Heart left ventricle (tissue), 16 donors: ENCODE results near the gene MRPL38. TPM values are rescaled to one million over a fixed set of nuclear protein-coding genes. Genes with fewer than 3 reads are reported as not detected.

Experiments used
- ATAC-seq, 4 donors: fragments of 200-7000 bp; cut with Tn5 transposase; one replicate each; pipeline ENCODE4 v1.9.1; 2020 to 2022; ENCODE audit warnings: moderate library complexity in 4 of 4, mild to moderate bottlenecking in 3 of 4, moderate number of reproducible peaks in 1 of 4
- DNase-seq, 5 donors: peaks; one replicate each; pipeline ENCODE4 v3.0.0-alpha.2; 2020
- H3K27ac ChIP-seq, 12 donors: fragments of 200-600 bp; sonication (generic) in 4 of 12; one replicate each; pipeline versions ENCODE4 v1.5.0 to v1.8.0; 2016 to 2022; ENCODE audit warnings: mild to moderate bottlenecking in 2 of 12
- H3K27me3 ChIP-seq, 9 donors: fragments of 200-600 bp; sonication (generic) in 2 of 9; one replicate each; pipeline versions ENCODE4 v1.5.1 to v1.8.0; 2016 to 2022; ENCODE audit warnings: mild to moderate bottlenecking in 3 of 9
- H3K36me3 ChIP-seq, 9 donors: fragments of 200-600 bp; sonication (generic) in 2 of 9; one replicate each; pipeline versions ENCODE4 v1.5.0 to v1.8.0; 2018 to 2022; ENCODE audit warnings: mild to moderate bottlenecking in 2 of 9
- H3K4me1 ChIP-seq, 12 donors: fragments of 200-600 bp; sonication (generic) in 4 of 12; one replicate each; pipeline versions ENCODE4 v1.5.0 to v1.8.0; 2016 to 2022; ENCODE audit warnings: mild to moderate bottlenecking in 3 of 12
- H3K4me3 ChIP-seq, 12 donors: fragments of 200-600 bp; sonication (generic) in 4 of 12; one replicate each; pipeline versions ENCODE4 v1.5.0 to v1.8.0; 2017 to 2022; ENCODE audit warnings: mild to moderate bottlenecking in 9 of 12, moderate library complexity in 4 of 12
- H3K9me3 ChIP-seq, 12 donors: fragments of 200-600 bp; sonication (generic) in 4 of 12; one replicate each; pipeline versions ENCODE4 v1.5.0 to v1.8.0; 2016 to 2022; ENCODE audit warnings: mild to moderate bottlenecking in 1 of 12
- CTCF ChIP-seq, 12 donors: fragments of 200-600 bp; sonication (generic) in 4 of 12; IDR thresholded peaks; one replicate each; pipeline versions ENCODE4 v1.5.0 to v1.8.0; 2018 to 2022; ENCODE audit warnings: antibody characterized with exemption in 12 of 12, mild to moderate bottlenecking in 5 of 12
- POLR2A ChIP-seq, 2 donors: fragments of 450-650 bp; IDR thresholded peaks; one replicate each; pipeline ENCODE4 v1.6.1; 2017; ENCODE audit warnings: antibody characterized with exemption in 2 of 2, mild to moderate bottlenecking in 2 of 2, moderate library complexity in 2 of 2
- WGBS, 4 donors: extraction: QIAGEN DNeasy Blood & Tissue Kit in 2 of 4; methylation state at CpG; one replicate each; pipeline versions ENCODE4 v1.1.5 to v1.1.7; 2013 to 2018; 5-methylcytosine and 5-hydroxymethylcytosine counted together
- intact Hi-C, 10 donors: fragments of 100-400 bp; cut with DNase I; formaldehyde crosslinking; loops; one replicate each; pipeline versions ENCODE4 v1.11.1 to v1.14.2; 2022
- polyA plus RNA-seq, 2 donors: library from polyadenylated mRNA; stranded (reverse); fragments of 200-250 nt; gene quantifications; one replicate each; pipeline ENCODE4 v1.2.3, GENCODE V29; 2013
- total RNA-seq, 9 donors: library from RNA; depleted of rRNA in 2 of 9; stranded (reverse); fragments of >200 nt in 2 of 9; fragmentation: NEBNext Ultra II Directional in 3 of 9; extraction: Animal tissue kit (Norgen Biotek cat#: 25700) in 3 of 9; gene quantifications; one replicate each; pipeline versions ENCODE4 v1.1.0 to v1.2.4, GENCODE V29; 2016 to 2023
- donor health status: ischemic (EF 13 %, LVEDD 7.1; RV severe dilation, severe dysfunction).
- donor health status: healthy with polysubstance abuse.
- donor health status: DM: no; HTN: yes; CAD: no.
- donor health status: DM: no; HTN: no; CAD: no.
- donor health status: ischemic (EF 25% LVEDD 6.9; RV normal size, moderate dysfunction).
- donor health status: ischemic (EF 25% LVEDD 5.7; RV mildly dilated, moderate dysfunction).
- donor health status: healthy.
- donor health status: DM: yes; HTN: yes; CAD: no.
- donor health status: ischemic (EF 35%, LVEDD 5.7; RV mildly dilated, moderate dysfunction).
- donor health status: nonischemic (EF 11% LVEDD 7.7; RV severe dilation, severe dysfunction).
- donor health status: DM: yes; HTN: yes; CAD: no.
- donor health status: PGD.
- donor health status: ischemic (EF 29% LVEDD 5.4; RV normal size, mild dysfunction).
- donor health status: nonischemic (EF 23%, LVEDD 6.1; RV moderate dilation, normal function).

Gene MRPL38
- total and polyA plus RNA-seq, 11 donors, result 54.8 to 126 (median 106) TPM

- Histone ChIP-seq H3K36me3 (peaks cover 0 to 78% (median 61%) of the 10 kb centered on the region in 9 donors), H3K9me3 (no peaks in the 10 kb centered on the region), H3K27ac (no peak overlapping the region), H3K4me3 (no peak overlapping the region), H3K4me1 (peaks cover 0 to 13% (median 7%) of the 10 kb centered on the region in 12 donors), H3K27me3 (no peaks in the 10 kb centered on the region)
- TF ChIP-seq CTCF (IDR thresholded peaks at IDR 0.05), result no peak
- no peak for TF ChIP-seq POLR2A (IDR thresholded peaks at IDR 0.05)
- ATAC-seq (no peak), DNase-seq (no peak)
- intact Hi-C loops, result loop anchor here in 1 of 10 donors (10.0 kb wide), 1 partner anchor 130 kb away; the partner anchor contains the start of genes GALR2, SRP68 and ZACN
- WGBS, 4 donors, result 66 to 76% (median 74%) methylated on average over 2 of the region's 2 CpGs
Measured at GRCh38 chr17:75945211-75945610, 40.5 kb upstream of the MRPL38 start.

- ATAC-seq (no peak), DNase-seq (no peak)
- Histone ChIP-seq H3K27me3 (no peaks in the 10 kb centered on the region), H3K36me3 (peaks cover 0 to 61% (median 43%) of the 10 kb centered on the region in 9 donors), H3K27ac (no peak overlapping the region), H3K4me3 (no peak overlapping the region), H3K4me1 (peaks cover 0 to 15% (median 9%) of the 10 kb centered on the region in 12 donors), H3K9me3 (no peaks in the 10 kb centered on the region)
- intact Hi-C loops, result loop anchor here in 3 of 10 donors (5.0 to 10.0 kb wide), 3 partner anchors 34 to 131 kb away; partner anchors contain the start of genes ACOX1 (in 2 of the 3), TEN1 (in 2 of the 3), GALR2 (in 1 of the 3) and SRP68 (in 1 of the 3)
- TF ChIP-seq POLR2A (IDR thresholded peaks at IDR 0.05) (no peak), CTCF (IDR thresholded peaks at IDR 0.05) (no peak)
- WGBS, 4 donors, result 70 to 77% (median 73%) methylated on average over 1 of the region's 1 CpG
Measured at GRCh38 chr17:75943491-75943890, 38.8 kb upstream of the MRPL38 start.

- WGBS, 4 donors, result 85 to 93% (median 86%) methylated on average over 4 of the region's 4 CpGs
- no peak overlapping the region for H3K4me3 ChIP-seq
- H3K27me3 ChIP-seq, result no peaks in the 10 kb centered on the region
- no peak for TF ChIP-seq POLR2A (IDR thresholded peaks at IDR 0.05)
- no peak for TF ChIP-seq CTCF (IDR thresholded peaks at IDR 0.05)
- H3K36me3 ChIP-seq, result peaks cover 0 to 51% (median 33%) of the 10 kb centered on the region in 9 donors
- ATAC-seq (no peak), DNase-seq (no peak)
- H3K9me3 ChIP-seq, result no peaks in the 10 kb centered on the region
- H3K4me1 ChIP-seq, result peaks cover 0 to 15% (median 9%) of the 10 kb centered on the region in 12 donors
- intact Hi-C loops, result loop anchor here in 3 of 10 donors (5.0 to 10.0 kb wide), 3 partner anchors 35 to 132 kb away; partner anchors contain the start of genes ACOX1 (in 2 of the 3), TEN1 (in 2 of the 3), GALR2 (in 1 of the 3) and SRP68 (in 1 of the 3)
- H3K27ac ChIP-seq, result no peak overlapping the region
Measured at GRCh38 chr17:75942473-75942872, 37.8 kb upstream of the MRPL38 start.

- intact Hi-C loops, result loop anchor here in 3 of 10 donors (5.0 to 10.0 kb wide), 3 partner anchors 34 to 133 kb away; partner anchors contain the start of genes ACOX1 (in 2 of the 3), TEN1 (in 2 of the 3), GALR2 (in 1 of the 3) and SRP68 (in 1 of the 3)
- WGBS, 4 donors, result 39 to 53% (median 50%) methylated on average over 6 of the region's 6 CpGs
- Histone ChIP-seq H3K27me3 (no peaks in the 10 kb centered on the region), H3K9me3 (no peaks in the 10 kb centered on the region), H3K4me1 (peaks cover 0 to 15% (median 9%) of the 10 kb centered on the region in 12 donors), H3K36me3 (peaks cover 0 to 41% (median 23%) of the 10 kb centered on the region in 9 donors), H3K27ac (peak overlapping the region in 2 of 12 donors; percentile 13 to 89), H3K4me3 (peak overlapping the region in 10 of 12 donors; percentile 70 to 96 (median 84))
- ATAC-seq, result peak in 1 of 4 donors; percentile 12
- no peak for TF ChIP-seq CTCF (IDR thresholded peaks at IDR 0.05)
- TF ChIP-seq POLR2A (IDR thresholded peaks at IDR 0.05), result no peak
- DNase-seq, result no peak
Measured at GRCh38 chr17:75941442-75941819, 36.7 kb upstream of the MRPL38 start.
